ENCODE data around the gene FN1.

The FN1 gene

GRCh38 chr2:215386566-215386965 is 49.3 kb downstream of the FN1 start:
- no peak overlapping the region for H3K27ac ChIP-seq
- no peak overlapping the region for H3K4me3 ChIP-seq (ENCODE audit: low read depth, low read length)
- H3K36me3 ChIP-seq (replicated peaks), result peaks cover 98% of the 10 kb centered on the region
- in situ Hi-C loops (cut with HindIII; ENCODE audit: low pct_ligation_motif_present, low sequenced_read_pairs), result no loop called here
- DNase-seq, result no peak
- no peak for TF ChIP-seq CTCF (IDR thresholded peaks at IDR 0.05; ENCODE audit: low read depth, low read length, missing control alignments)
- H3K27me3 ChIP-seq (replicated peaks), result no peaks in the 10 kb centered on the region

GRCh38 chr2:215384710-215385109 is 51.2 kb downstream of the FN1 start:
- no peaks in the 10 kb centered on the region for H3K27me3 ChIP-seq (replicated peaks)
- peaks cover 98% of the 10 kb centered on the region for H3K36me3 ChIP-seq (replicated peaks)
- TF ChIP-seq CTCF (IDR thresholded peaks at IDR 0.05; ENCODE audit: low read depth, low read length, missing control alignments), result no peak
- no peak overlapping the region for H3K4me3 ChIP-seq (ENCODE audit: low read depth, low read length)
- in situ Hi-C loops (cut with HindIII; ENCODE audit: low pct_ligation_motif_present, low sequenced_read_pairs), result no loop called here
- DNase-seq, result no peak
- no peak overlapping the region for H3K27ac ChIP-seq

- no peak for DNase-seq
- Histone ChIP-seq H3K27ac (peak overlapping the region; percentile 0), H3K27me3 (replicated peaks) (no peaks in the 10 kb centered on the region), H3K4me3 (ENCODE audit: low read depth, low read length) (no peak overlapping the region), H3K36me3 (replicated peaks) (peaks cover 98% of the 10 kb centered on the region)
- in situ Hi-C loops (cut with HindIII; ENCODE audit: low pct_ligation_motif_present, low sequenced_read_pairs), result no loop called here
- no peak for TF ChIP-seq CTCF (IDR thresholded peaks at IDR 0.05; ENCODE audit: low read depth, low read length, missing control alignments)
Observed at GRCh38 chr2:215383652-215384279, 52.1 kb downstream of the FN1 start.

- no peak for TF ChIP-seq CTCF (IDR thresholded peaks at IDR 0.05; ENCODE audit: low read depth, low read length, missing control alignments)
- Histone ChIP-seq H3K27me3 (replicated peaks) (no peaks in the 10 kb centered on the region), H3K36me3 (replicated peaks) (peaks cover 97% of the 10 kb centered on the region), H3K27ac (no peak overlapping the region), H3K4me3 (ENCODE audit: low read depth, low read length) (no peak overlapping the region)
- no peak for DNase-seq
- in situ Hi-C loops (cut with HindIII; ENCODE audit: low pct_ligation_motif_present, low sequenced_read_pairs), result no loop called here
Observed at GRCh38 chr2:215382480-215382879, 53.4 kb downstream of the FN1 start.

GRCh38 chr2:215382011-215382410 is 53.9 kb downstream of the FN1 start:
- no peak overlapping the region for H3K4me3 ChIP-seq (ENCODE audit: low read depth, low read length)
- TF ChIP-seq CTCF (IDR thresholded peaks at IDR 0.05; ENCODE audit: low read depth, low read length, missing control alignments), result no peak
- in situ Hi-C loops (cut with HindIII; ENCODE audit: low pct_ligation_motif_present, low sequenced_read_pairs), result no loop called here
- no peak overlapping the region for H3K27ac ChIP-seq
- peaks cover 98% of the 10 kb centered on the region for H3K36me3 ChIP-seq (replicated peaks)
- H3K27me3 ChIP-seq (replicated peaks), result no peaks in the 10 kb centered on the region
- DNase-seq, result no peak

GRCh38 chr2:215380699-215381098 is 55.2 kb downstream of the FN1 start:
- H3K27ac ChIP-seq, result no peak overlapping the region
- in situ Hi-C loops (cut with HindIII; ENCODE audit: low pct_ligation_motif_present, low sequenced_read_pairs), result no loop called here
- TF ChIP-seq CTCF (IDR thresholded peaks at IDR 0.05; ENCODE audit: low read depth, low read length, missing control alignments), result no peak

More at GRCh38 chr2:215380699-215381098, 55.2 kb downstream of the FN1 start:
- Histone ChIP-seq H3K27me3 (replicated peaks) (no peaks in the 10 kb centered on the region), H3K36me3 (replicated peaks) (peaks cover 98% of the 10 kb centered on the region), H3K4me3 (ENCODE audit: low read depth, low read length) (no peak overlapping the region)
- peak; percentile 38 for DNase-seq

Measured in brain microvascular endothelial cell (primary cell).